GM12891 (cell line): ENCODE data around the gene NLRC3.

Experiments used
- POLR2A ChIP-seq: IDR thresholded peaks from 2 replicates; pipeline ENCODE4 v1.6.1; 2011; ENCODE audit warnings: low read depth, low read length, control low read depth
- POLR2AphosphoS5 ChIP-seq: IDR thresholded peaks from 2 replicates; pipeline ENCODE4 v1.6.1; 2011; ENCODE audit warnings: low read depth, low read length, control low read depth
- TAF1 ChIP-seq: IDR thresholded peaks from 2 replicates; pipeline ENCODE4 v1.6.1; 2011; ENCODE audit warnings: low read depth, low read length, control low read depth

DNA sequence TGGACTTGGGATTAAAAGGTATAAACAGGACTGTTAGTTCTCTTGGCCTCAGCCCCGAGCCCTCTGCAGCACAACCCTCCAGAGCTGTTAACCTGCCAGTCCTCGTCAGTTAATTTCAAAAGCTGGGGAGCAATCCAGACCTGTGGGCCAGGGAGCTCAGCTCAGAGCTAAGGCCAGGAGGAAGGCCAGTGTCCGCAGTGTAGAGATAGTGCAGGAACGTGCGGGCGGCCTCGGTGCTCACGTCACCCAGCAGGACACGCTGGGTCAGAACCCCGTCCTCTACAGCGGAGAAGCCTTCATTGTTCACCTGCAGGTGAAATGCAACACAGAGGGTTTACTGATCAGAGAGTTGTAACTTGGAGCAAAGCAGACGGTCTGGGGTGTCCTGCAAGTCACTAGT is 15.4 kb upstream of the NLRC3 start:
- no peak for TF ChIP-seq POLR2AphosphoS5
- no peak for TF ChIP-seq POLR2A
- TF ChIP-seq TAF1 = no peak
